Cortex of kidney (tissue), 1 donor: ENCODE measurements around the gene ZNF836.

Experiments used
- DNase-seq: peaks from one replicate; lab custom pipeline; 2025; lab: John Stamatoyannopoulos, UW

The ZNF836 gene

GRCh38 chr19:52188822-52189734 is 17.7 kb upstream of the ZNF836 start:
- DNase-seq = no peak

DNA sequence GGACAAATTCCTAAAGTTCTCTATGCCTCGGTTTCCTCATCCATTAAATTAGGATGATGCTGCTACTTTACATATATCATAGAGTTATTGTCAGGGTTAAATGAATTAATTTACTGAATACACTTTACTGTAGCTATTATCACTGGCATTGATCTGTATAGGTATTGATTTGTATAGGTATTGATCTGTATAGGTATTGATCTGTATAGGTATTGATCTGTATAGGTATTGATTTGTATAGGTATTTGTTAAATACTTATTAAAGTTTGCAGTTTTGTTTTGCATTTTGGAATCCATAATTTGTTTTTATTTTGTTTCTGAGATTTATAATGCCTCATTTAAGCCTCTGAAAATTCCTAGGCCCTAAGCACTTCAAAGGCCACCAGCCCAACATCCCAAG is 16.0 kb upstream of the ZNF836 start:
- no peak for DNase-seq

- DNase-seq = no peak
Observed at GRCh38 chr19:52176574-52176973, 5.2 kb upstream of the ZNF836 start.

GRCh38 chr19:52172347-52172746 is 926 bp upstream of the ZNF836 start:
- no peak for DNase-seq

DNA sequence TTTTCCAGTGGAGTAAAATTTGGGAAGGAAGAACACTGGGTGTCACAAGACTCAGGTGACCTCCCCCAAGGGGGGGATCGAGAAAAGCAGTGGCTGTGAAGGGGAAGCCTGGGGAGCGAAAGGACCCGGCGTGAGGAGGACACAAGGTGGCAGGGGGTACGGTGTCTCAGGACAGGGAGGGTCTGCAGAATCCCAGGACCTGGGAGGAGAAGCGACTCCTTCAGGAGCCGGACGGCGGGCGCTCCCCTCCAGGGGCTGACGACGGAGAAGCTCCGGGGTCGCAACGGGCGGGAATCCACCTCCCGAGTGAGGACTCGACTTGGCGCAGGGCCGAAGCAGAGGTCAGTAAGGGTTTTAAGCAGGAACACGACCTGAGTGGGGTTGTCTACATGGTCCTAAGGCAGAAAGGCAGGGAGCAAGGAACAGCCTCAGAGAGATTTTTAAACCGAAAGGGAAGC is 529 bp downstream of the ZNF836 start:
- DNase-seq = no peak

DNA sequence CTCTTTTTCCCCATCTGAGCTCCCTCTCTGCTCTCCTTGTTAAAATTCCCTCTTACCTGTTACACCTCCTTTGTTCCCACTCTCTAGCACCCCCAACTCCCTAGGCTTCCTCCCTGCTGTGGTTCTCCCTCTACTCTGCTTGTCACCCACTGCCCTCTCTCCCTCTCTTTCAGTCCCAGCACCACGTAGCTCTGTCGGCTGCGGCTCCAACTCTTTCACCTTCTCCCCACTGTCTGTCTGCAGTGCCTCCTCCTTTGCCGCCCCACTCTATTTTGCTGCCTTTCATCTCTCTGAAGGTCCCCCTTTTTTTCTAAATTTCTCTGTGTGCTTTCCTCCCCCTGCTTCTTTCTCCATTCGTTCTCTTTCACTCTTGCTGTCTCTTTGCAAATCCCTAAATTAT is 1.1 kb downstream of the ZNF836 start:
- no peak for DNase-seq

DNA sequence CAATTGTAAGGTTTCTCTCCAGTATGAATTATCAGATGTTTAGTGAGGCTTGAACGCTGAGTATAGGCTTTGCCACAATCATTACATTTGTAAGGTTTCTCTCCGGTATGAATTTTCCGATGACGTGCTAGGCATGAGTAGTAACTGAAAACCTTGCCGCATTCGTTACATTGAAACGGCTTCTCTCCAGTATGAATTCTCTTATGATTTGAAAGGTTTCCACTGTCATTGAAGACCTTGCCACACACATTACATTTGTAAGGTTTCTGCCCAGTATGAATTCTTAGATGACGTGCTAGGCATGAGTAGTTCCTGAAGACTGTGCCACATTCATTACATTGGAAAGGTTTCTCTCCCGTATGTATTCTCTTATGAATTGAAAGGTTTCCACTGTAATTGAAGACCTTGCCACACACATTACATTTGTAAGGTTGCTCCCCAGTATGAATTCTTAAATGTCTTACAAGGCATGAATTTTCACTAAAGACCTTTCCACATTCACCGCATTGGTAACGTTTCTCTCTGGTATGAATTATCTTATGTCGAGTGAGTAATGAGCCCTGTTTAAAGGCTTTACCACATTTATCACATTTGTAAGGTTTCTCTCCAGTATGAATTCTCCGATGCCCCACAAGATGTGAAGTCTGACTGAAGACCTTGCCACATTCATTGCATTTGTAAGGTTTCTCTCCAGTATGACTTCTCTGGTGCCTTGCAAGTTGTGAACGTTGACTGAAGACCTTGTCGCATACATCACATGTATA is 15.6 kb downstream of the ZNF836 start:
- no peak for DNase-seq

GRCh38 chr19:52148256-52148655 is 23.2 kb downstream of the ZNF836 start:
- no peak for DNase-seq

- DNase-seq = no peak
Observed at GRCh38 chr19:52142001-52142595, 29.3 kb downstream of the ZNF836 start.

GRCh38 chr19:52141203-52141602 is 30.2 kb downstream of the ZNF836 start:
- DNase-seq = no peak

- no peak for DNase-seq
Observed at GRCh38 chr19:52140032-52140710, 31.2 kb downstream of the ZNF836 start.

DNA sequence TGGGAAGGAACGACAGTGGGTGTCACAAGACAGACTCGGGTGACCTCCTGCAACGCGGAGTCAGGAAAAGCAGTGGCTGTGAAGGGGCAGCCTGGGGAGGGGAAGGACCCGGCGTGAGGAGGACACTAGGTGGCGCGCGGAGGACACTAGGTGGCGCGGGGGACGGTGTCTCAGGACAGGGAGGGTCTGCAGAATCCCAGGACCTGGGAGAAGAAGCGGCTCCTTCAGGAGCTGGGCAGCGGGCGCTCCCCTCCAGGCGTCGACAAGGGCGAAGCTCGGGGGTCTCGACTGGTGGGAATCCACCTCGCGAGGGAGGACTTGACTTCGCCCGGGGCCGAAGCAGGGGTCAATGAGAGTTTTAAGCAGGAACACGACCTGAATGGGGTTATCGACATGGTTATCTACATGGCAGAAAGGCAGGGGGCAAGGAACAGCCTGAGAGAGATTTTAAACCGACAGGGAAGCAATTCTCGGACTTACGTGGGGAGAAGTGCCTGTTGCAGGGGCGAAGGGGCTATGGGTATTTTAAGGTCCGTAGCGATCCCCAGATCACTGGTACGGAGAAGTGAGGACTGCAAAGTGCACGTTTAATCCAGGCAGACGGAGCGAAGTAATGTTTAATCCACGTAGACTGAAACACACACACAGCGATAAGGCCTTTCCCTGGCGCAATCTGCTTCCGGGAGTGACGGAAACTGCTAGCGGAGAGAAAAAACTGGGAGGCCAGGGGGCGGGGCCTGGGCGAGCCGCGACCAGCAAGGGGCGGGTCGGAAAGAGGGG is 32.0 kb downstream of the ZNF836 start, which contains the start of gene ZNF616:
ZNF616 (minus strand) TSS at position 687 of the 780 bp plus-strand sequence. CDS start 9,426 bp downstream, outside the sequence.
- peak; percentile 61 for DNase-seq

- no peak for DNase-seq
Observed at GRCh38 chr19:52138983-52139251, 32.5 kb downstream of the ZNF836 start.

GRCh38 chr19:52138278-52138982 is 33.0 kb downstream of the ZNF836 start:
- DNase-seq = no peak

- DNase-seq = no peak
Observed at GRCh38 chr19:52120286-52120685, 51.1 kb downstream of the ZNF836 start.

GRCh38 chr19:52115526-52116053 is 55.8 kb downstream of the ZNF836 start:
- no peak for DNase-seq

GRCh38 chr19:52114691-52115090 is 56.7 kb downstream of the ZNF836 start:
- DNase-seq = no peak

GRCh38 chr19:52112624-52113023 is 58.8 kb downstream of the ZNF836 start:
- DNase-seq = no peak

GRCh38 chr19:52110780-52111179 is 60.6 kb downstream of the ZNF836 start:
- DNase-seq = no peak
